CD4-positive, alpha-beta T cell (primary cell): ENCODE measurements around the gene LSM10. TPM values are rescaled to one million over a fixed set of nuclear protein-coding genes. Genes with fewer than 3 reads are reported as not detected.

Experiments
- ATAC-seq: fragments of 200-7000 bp; cut with Tn5 transposase; one replicate; pipeline ENCODE4 v1.10.0; 2022; ENCODE audit warnings: mild to moderate bottlenecking; ENCODE audit not compliant: poor library complexity
- CTCF ChIA-PET: fragments of 350-600 bp; sonication (Branson Sonifier 250); formaldehyde crosslinking; loops from one replicate; lab custom pipeline; 2021; ENCODE audit warnings: antibody characterized with exemption, inconsistent platforms; lab: Charles Lee
- POLR2A ChIA-PET: fragments of 350-600 bp; sonication (Branson Sonifier 250); formaldehyde crosslinking; loops from one replicate; lab custom pipeline; 2021; ENCODE audit warnings: antibody characterized with exemption, inconsistent platforms; lab: Charles Lee
- DNase-seq, 14 experiments: peaks; one replicate each; pipeline ENCODE4 v3.0.0-alpha.2; 2013 to 2020; ENCODE audit warnings: mixed read lengths in 2 of 14
- H3K27ac ChIP-seq, 2 donors: one replicate each; pipeline versions ENCODE4 v1.5.1 to v1.7.0; 2013; ENCODE audit warnings: low read length in 2 of 2, low read depth in 1 of 2, mild to moderate bottlenecking in 1 of 2
- H3K27me3 ChIP-seq, 2 experiments: 1 replicate in 1 of 2; 2 replicates in 1 of 2; pipeline versions ENCODE4 v1.6.1 to v1.7.0; 2013; ENCODE audit warnings: low read length in 2 of 2, control low read depth in 1 of 2, mild to moderate bottlenecking in 1 of 2, moderate library complexity in 1 of 2; ENCODE audit not compliant: insufficient read depth in 2 of 2, control insufficient read depth in 1 of 2
- H3K36me3 ChIP-seq: one replicate; pipeline ENCODE4 v1.6.1; 2013; ENCODE audit warnings: low read length, control low read depth; ENCODE audit not compliant: insufficient read depth
- H3K4me1 ChIP-seq: one replicate; pipeline ENCODE4 v1.6.1; 2013; ENCODE audit warnings: low read length, control low read depth; ENCODE audit not compliant: insufficient read depth
- H3K4me3 ChIP-seq: one replicate; pipeline ENCODE4 v1.5.1; 2013; ENCODE audit warnings: mild to moderate bottlenecking, low read length, moderate library complexity
- H3K9me3 ChIP-seq, 2 experiments: 1 replicate in 1 of 2; 2 replicates in 1 of 2; pipeline versions ENCODE4 v1.6.1 to v1.7.0; 2013; ENCODE audit warnings: low read length in 2 of 2, mild to moderate bottlenecking in 2 of 2, control low read depth in 1 of 2, moderate library complexity in 1 of 2; ENCODE audit not compliant: control insufficient read depth in 1 of 2, insufficient read depth in 1 of 2
- H3K27ac Mint-ChIP-seq: one replicate; pipeline ENCODE4 v1.8.0; 2020; ENCODE audit warnings: mixed read lengths
- H3K27me3 Mint-ChIP-seq: one replicate; pipeline ENCODE4 v1.8.0; 2021; ENCODE audit warnings: mixed read lengths
- H3K36me3 Mint-ChIP-seq: one replicate; pipeline ENCODE4 v1.8.0; 2021; ENCODE audit warnings: low read depth, mixed read lengths
- H3K4me1 Mint-ChIP-seq: one replicate; pipeline ENCODE4 v1.8.0; 2021; ENCODE audit warnings: low read depth, mixed read lengths
- H3K4me3 Mint-ChIP-seq: one replicate; pipeline ENCODE4 v1.8.0; 2020; ENCODE audit warnings: mild to moderate bottlenecking, mixed read lengths
- H3K9me3 Mint-ChIP-seq: one replicate; pipeline ENCODE4 v1.8.0; 2020; ENCODE audit warnings: mixed read lengths
- CTCF ChIP-seq: fragments of 200-600 bp; IDR thresholded peaks from one replicate; pipeline ENCODE4 v1.8.0; 2022; ENCODE audit warnings: antibody characterized with exemption, mild to moderate bottlenecking
- intact Hi-C, 2 experiments: fragments of 100-400 bp; cut with DNase I in 1 of 2; cut with micrococcal nuclease in 1 of 2; formaldehyde crosslinking; loops; one replicate each; pipeline versions ENCODE4 v1.15.1 to v1.9.0; 2023 to 2025; cut with DNase I, micrococcal nuclease
- total RNA-seq, 174 experiments: library from RNA in 2 of 174; stranded (reverse) in 2 of 174; gene quantifications; one replicate each; pipeline ENCODE4 v1.2.3 and lab custom pipeline; 2021 to 2026

The LSM10 gene
- total RNA-seq, 2 experiments from 2014 or later: 25.6 to 26.0 TPM

GRCh38 chr1:36420409-36420808 lies 22.7 kb upstream of the LSM10 start:
- DNase-seq: peak in 2 of 14 experiments; percentile 12 to 53

GRCh38 chr1:36419569-36419968 lies 21.9 kb upstream of the LSM10 start:
- Mint-ChIP-seq H3K27me3 (no peaks in the 10 kb centered on the region), H3K9me3 (no peaks in the 10 kb centered on the region), H3K4me3 (no peak overlapping the region), H3K27ac (no peak overlapping the region), H3K36me3 (no peaks in the 10 kb centered on the region), H3K4me1 (peaks cover 30% of the 10 kb centered on the region)
- Histone ChIP-seq H3K4me1 (peaks cover 26% of the 10 kb centered on the region), H3K36me3 (no peaks in the 10 kb centered on the region), H3K27ac (no peak overlapping the region), H3K4me3 (no peak overlapping the region), H3K9me3 (no peaks in the 10 kb centered on the region), H3K27me3 (no peaks in the 10 kb centered on the region)
- intact Hi-C loops: loop anchor here in 1 of 2 experiments (1.0 kb wide), 1 partner anchor 320 kb away; no protein-coding TSS in a partner anchor
- ChIA-PET POLR2A (interaction anchor here (1.1 to 2.4 kb wide), 8 partner anchors 7 to 62 kb away, joined by 3 to 9 read pairs (median 4); no protein-coding TSS in a partner anchor), CTCF (interaction anchor here (0.7 to 2.4 kb wide), 8 partner anchors 14 to 270 kb away, joined by 4 to 22 read pairs (median 5); partner anchors contain the start of genes SH3D21, STK40 and TRAPPC3)
- DNase-seq: no peak
- no peak for ATAC-seq
- no peak for TF ChIP-seq CTCF

More at GRCh38 chr1:36420409-36420808, 22.7 kb upstream of the LSM10 start:
- no peaks in the 10 kb centered on the region for H3K27me3 Mint-ChIP-seq
- no peaks in the 10 kb centered on the region for H3K9me3 Mint-ChIP-seq
- intact Hi-C loops: loop anchor here (1.0 to 5.0 kb wide), 8 partner anchors 30 to 320 kb away; partner anchors contain the start of genes STK40 (in 2 of the 2), OSCP1 (in 1 of the 2) and TRAPPC3 (in 1 of the 2)
- POLR2A ChIA-PET: interaction anchor here (0.6 to 2.4 kb wide), 13 partner anchors 8 to 333 kb away, joined by 3 to 9 read pairs (median 4); partner anchors contain the start of gene LSM10
- peak overlapping the region; percentile 81 for H3K27ac Mint-ChIP-seq
- no peak for TF ChIP-seq CTCF
- no peaks in the 10 kb centered on the region for H3K9me3 ChIP-seq
- peak overlapping the region; percentile 16 for H3K4me3 ChIP-seq
- no peaks in the 10 kb centered on the region for H3K36me3 ChIP-seq
- peaks cover 29% of the 10 kb centered on the region for H3K4me1 Mint-ChIP-seq
- CTCF ChIA-PET: interaction anchor here (0.7 to 2.4 kb wide), 6 partner anchors 15 to 135 kb away, joined by 3 to 22 read pairs (median 5); partner anchors contain the start of genes SH3D21 and STK40
- peak; percentile 49 for ATAC-seq
- H3K4me1 ChIP-seq: peaks cover 26% of the 10 kb centered on the region
- peak overlapping the region; percentile 76 for H3K4me3 Mint-ChIP-seq
- H3K27me3 ChIP-seq: no peaks in the 10 kb centered on the region
- no peaks in the 10 kb centered on the region for H3K36me3 Mint-ChIP-seq
- peak overlapping the region; percentile 32 to 72 for H3K27ac ChIP-seq

- no peak overlapping the region for H3K4me3 Mint-ChIP-seq
- Histone ChIP-seq H3K4me1 (peaks cover 26% of the 10 kb centered on the region), H3K4me3 (no peak overlapping the region), H3K36me3 (no peaks in the 10 kb centered on the region), H3K27me3 (no peaks in the 10 kb centered on the region), H3K27ac (no peak overlapping the region), H3K9me3 (no peaks in the 10 kb centered on the region)
- no peaks in the 10 kb centered on the region for H3K36me3 Mint-ChIP-seq
- ChIA-PET CTCF (interaction anchor here (0.7 to 2.4 kb wide), 9 partner anchors 13 to 270 kb away, joined by 3 to 22 read pairs (median 5); partner anchors contain the start of genes SH3D21, STK40 and TRAPPC3), POLR2A (interaction anchor here (1.3 to 2.4 kb wide), 3 partner anchors 18 to 34 kb away, joined by 4 to 6 read pairs (median 4); no protein-coding TSS in a partner anchor)
- DNase-seq (no peak), ATAC-seq (no peak)
- TF ChIP-seq CTCF: no peak
- intact Hi-C loops: loop anchor here in 1 of 2 experiments (1.0 kb wide), 1 partner anchor 320 kb away; no protein-coding TSS in a partner anchor
- no peaks in the 10 kb centered on the region for H3K9me3 Mint-ChIP-seq
- H3K27ac Mint-ChIP-seq: no peak overlapping the region
- H3K4me1 Mint-ChIP-seq: peaks cover 32% of the 10 kb centered on the region
- H3K27me3 Mint-ChIP-seq: no peaks in the 10 kb centered on the region
These were observed 21.4 kb upstream of the LSM10 start for GRCh38 chr1:36419140-36419539.
